Coronary artery (tissue), 2 donors: ENCODE results near the gene SP6.

Experiments
- DNase-seq: peaks from one replicate; pipeline ENCODE4 v3.0.0-alpha.2; 2017; ENCODE audit warnings: low spot score
- H3K27ac ChIP-seq, 2 donors: fragments of 200-600 bp; sonication (generic); one replicate each; pipeline ENCODE4 v1.5.1; 2016 to 2019
- H3K4me3 ChIP-seq: fragments of 200-600 bp; sonication (generic); 2 replicates; pipeline ENCODE4 v1.5.1; 2016; ENCODE audit warnings: mild to moderate bottlenecking, moderate library complexity
- TF ChIP-seq, protein P1 (sequence below): fragments of 200-600 bp; sonication (generic); IDR thresholded peaks from one replicate; pipeline ENCODE4 v1.5.1; 2019; ENCODE audit warnings: antibody characterized with exemption

The SP6 gene

GRCh38 chr17:47850692-47851573, at the start of gene SP6:
SP6 (minus strand) TSS chr17:47851163; CDS start chr17:47848429, 2,734 bp downstream.
- no peak for DNase-seq
- no peak within 1 kb of the TSS for H3K27ac ChIP-seq
- peak within 1 kb of the TSS; percentile 53 for H3K4me3 ChIP-seq
- TF ChIP-seq, protein P1, sequence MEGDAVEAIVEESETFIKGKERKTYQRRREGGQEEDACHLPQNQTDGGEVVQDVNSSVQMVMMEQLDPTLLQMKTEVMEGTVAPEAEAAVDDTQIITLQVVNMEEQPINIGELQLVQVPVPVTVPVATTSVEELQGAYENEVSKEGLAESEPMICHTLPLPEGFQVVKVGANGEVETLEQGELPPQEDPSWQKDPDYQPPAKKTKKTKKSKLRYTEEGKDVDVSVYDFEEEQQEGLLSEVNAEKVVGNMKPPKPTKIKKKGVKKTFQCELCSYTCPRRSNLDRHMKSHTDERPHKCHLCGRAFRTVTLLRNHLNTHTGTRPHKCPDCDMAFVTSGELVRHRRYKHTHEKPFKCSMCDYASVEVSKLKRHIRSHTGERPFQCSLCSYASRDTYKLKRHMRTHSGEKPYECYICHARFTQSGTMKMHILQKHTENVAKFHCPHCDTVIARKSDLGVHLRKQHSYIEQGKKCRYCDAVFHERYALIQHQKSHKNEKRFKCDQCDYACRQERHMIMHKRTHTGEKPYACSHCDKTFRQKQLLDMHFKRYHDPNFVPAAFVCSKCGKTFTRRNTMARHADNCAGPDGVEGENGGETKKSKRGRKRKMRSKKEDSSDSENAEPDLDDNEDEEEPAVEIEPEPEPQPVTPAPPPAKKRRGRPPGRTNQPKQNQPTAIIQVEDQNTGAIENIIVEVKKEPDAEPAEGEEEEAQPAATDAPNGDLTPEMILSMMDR, result no peak

DNA sequence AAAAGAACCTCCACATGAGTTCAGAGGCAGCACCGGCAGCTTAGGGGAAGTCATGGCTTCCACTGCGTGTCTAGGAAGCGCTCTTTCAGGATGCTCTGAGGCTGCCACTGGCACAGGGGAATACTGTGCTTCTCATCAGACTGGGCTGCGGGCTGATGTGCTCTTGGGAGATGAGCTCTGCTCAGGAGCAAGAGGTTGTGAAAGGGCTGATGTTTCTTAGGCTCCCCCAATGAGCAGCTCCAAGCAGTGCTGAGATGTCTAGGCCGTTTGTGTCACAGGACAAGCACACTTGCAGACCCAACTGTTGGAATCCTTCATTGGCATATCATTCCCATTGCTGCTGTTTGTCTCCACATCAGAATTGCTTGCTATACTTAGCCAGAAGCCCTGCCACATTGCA, 48.7 kb upstream of the SP6 start:
- Histone ChIP-seq H3K27ac (peak overlapping the region; percentile 64 to 76), H3K4me3 (no peak overlapping the region)
- DNase-seq, result no peak
- TF ChIP-seq, protein P1, result no peak

- Histone ChIP-seq H3K4me3 (no peak overlapping the region), H3K27ac (no peak overlapping the region)
- DNase-seq, result no peak
- TF ChIP-seq, protein P1, result no peak
These were observed 47.3 kb upstream of the SP6 start for GRCh38 chr17:47898241-47898640.

GRCh38 chr17:47897561-47897960, 46.6 kb upstream of the SP6 start:
- TF ChIP-seq, protein P1, result no peak
- no peak for DNase-seq
- Histone ChIP-seq H3K4me3 (peak overlapping the region; percentile 76), H3K27ac (peak overlapping the region in 1 of 2 donors; percentile 100)

DNA sequence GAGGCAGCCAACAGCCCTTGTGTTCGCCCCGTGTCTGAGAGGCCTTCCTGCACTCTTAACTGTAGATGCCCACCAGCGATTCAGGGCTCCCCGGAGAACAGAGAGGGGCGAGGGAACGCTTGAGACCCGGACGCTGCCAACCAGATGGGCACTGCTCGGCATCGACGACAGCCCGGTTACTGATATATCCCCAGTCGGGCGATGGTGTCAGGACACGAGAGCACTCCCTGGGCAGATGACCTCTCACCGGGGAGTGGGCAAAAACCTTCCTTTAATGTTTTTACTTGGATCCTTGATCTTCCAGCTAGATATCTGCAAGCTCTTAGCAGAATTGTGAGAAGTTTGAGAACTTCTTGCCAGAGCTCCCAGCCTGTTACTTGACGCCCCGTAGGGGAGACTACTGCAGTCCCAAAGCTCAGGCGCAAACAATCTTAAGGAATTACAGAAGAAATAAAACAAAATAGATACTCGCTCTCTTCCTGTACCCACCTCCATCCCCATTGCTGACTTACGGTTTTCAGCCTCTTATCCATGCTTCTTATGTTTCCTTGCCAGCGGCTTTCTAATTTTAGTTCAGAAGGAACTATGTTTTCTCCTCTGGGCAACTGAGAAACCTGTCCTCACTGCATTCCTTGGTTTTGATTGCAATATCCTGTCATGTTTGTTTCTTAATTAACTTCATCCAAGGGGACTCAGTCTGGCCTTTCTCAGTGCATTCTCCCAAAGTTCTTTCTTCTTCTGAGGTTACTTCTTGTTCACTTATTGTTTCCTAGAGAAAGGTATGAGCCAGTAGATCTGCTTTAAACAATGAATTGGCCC, 45.9 kb upstream of the SP6 start:
- TF ChIP-seq, protein P1, result no peak
- Histone ChIP-seq H3K4me3 (peak overlapping the region; percentile 76), H3K27ac (peak overlapping the region; percentile 100)
- DNase-seq, result no peak

GRCh38 chr17:47895856-47896671, 45.1 kb upstream of the SP6 start, which contains the start of gene SP2:
SP2 (plus strand) TSS chr17:47896236; CDS start chr17:47896287, 51 bp downstream.
- peak within 1 kb of the TSS; percentile 100 for H3K27ac ChIP-seq
- peak; percentile 100 for DNase-seq
- TF ChIP-seq, protein P1, result no peak
- H3K4me3 ChIP-seq, result peak within 1 kb of the TSS; percentile 85
